Subcutaneous adipose tissue (tissue), 4 donors: ENCODE measurements around the gene GLYAT. TPM values are rescaled to one million over a fixed set of nuclear protein-coding genes. Genes with fewer than 3 reads are reported as not detected.

ENCODE experiments used
- CTCF ChIP-seq: fragments of 450-650 bp; IDR thresholded peaks from one replicate; pipeline ENCODE4 v1.5.1; 2016; ENCODE audit warnings: low read depth, mild to moderate bottlenecking, control low read depth, antibody characterized with exemption, moderate library complexity
- total RNA-seq, 4 donors: library from RNA; depleted of rRNA; stranded (reverse); fragments of >200 nt; gene quantifications; one replicate each; pipeline ENCODE4 v1.1.0, GENCODE V29; 2016

GLYAT gene
- 10 to 100 TPM in 1 of 4 donors, 1 to 10 TPM in 3; 2.4 to 11.7 (median 6.2) TPM for total RNA-seq

- TF ChIP-seq CTCF = no peak
Observed at GRCh38 chr11:58731819-58732218, at the start of gene GLYAT. Gene GLYAT (minus strand): TSS chr11:58731943. CDS start chr11:58724496, 7,447 bp downstream.

- TF ChIP-seq CTCF = no peak
Observed at GRCh38 chr11:58781345-58781744, 49.6 kb upstream of the GLYAT start.

DNA sequence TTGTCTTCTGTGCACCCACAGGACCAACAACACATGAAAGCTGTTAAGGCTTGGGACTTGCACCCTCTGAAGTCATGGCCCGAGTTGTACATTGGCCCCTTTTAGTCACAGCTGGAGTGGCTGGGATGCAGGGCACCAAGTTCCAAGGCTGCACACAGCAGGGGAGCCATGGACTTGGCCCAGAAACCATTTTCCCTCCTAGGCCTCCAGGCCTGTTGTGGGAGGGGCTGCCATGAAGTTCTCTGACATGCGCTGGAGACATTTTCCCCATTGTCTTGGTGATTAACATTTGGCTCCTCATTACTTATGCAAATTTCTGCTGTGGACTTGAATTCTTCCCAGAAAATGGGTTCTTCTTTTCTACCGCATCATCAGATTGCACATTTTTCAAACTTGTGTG, 48.8 kb upstream of the GLYAT start:
- TF ChIP-seq CTCF = no peak

- no peak for TF ChIP-seq CTCF
Observed at GRCh38 chr11:58776891-58777710, 45.4 kb upstream of the GLYAT start.

- TF ChIP-seq CTCF = no peak
Observed at GRCh38 chr11:58775066-58775708, 43.4 kb upstream of the GLYAT start.

- TF ChIP-seq CTCF = no peak
Observed at GRCh38 chr11:58774164-58774593, 42.4 kb upstream of the GLYAT start.

DNA sequence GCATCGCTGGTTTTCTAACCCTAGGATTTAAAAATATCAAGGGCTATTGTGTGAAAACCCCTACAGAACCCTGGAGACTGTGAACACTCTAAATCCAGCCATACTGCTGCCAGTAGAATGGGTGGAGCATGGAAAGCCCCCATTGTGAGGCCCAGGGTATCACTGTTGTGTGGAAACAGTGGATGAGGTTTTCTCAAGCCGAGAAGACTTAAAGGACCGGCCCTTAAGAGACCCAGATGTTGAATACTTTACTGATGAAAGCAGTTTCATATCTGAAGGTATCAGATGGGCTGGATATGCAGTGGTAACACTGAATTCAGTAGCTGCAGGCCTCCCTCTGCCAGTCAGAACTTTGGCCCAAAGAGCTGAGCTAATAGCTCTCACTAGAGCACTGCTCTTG, 41.6 kb upstream of the GLYAT start:
- no peak for TF ChIP-seq CTCF
